Smooth muscle cell (in vitro differentiated cells): ENCODE data around the gene AHCTF1. TPM values are rescaled to one million over a fixed set of nuclear protein-coding genes. Genes with fewer than 3 reads are reported as not detected.
A peak's percentile ranks its signal among the peaks of the same experiment; 100 is the strongest.

Experiments used
- DNase-seq: peaks from one replicate; lab custom pipeline; 2025; ENCODE audit not compliant: unreplicated experiment; lab: John Stamatoyannopoulos, UW
- H2AFZ ChIP-seq: fragments of 200-600 bp; sonication (generic); 2 replicates; pipeline ENCODE4 v1.6.0; 2016; ENCODE audit warnings: antibody characterized with exemption, low read depth, mild to moderate bottlenecking
- H3F3A ChIP-seq: fragments of 200-600 bp; sonication (generic); 2 replicates; pipeline ENCODE4 v1.6.0; 2017; ENCODE audit warnings: antibody characterized with exemption, low read depth
- H3K27ac ChIP-seq: fragments of 200-600 bp; sonication (generic); 2 replicates; pipeline ENCODE4 v1.5.1; 2016; ENCODE audit warnings: low read depth, mild to moderate bottlenecking
- H3K27me3 ChIP-seq: fragments of 200-600 bp; sonication (generic); 2 replicates; pipeline ENCODE4 v1.6.1; 2016; ENCODE audit warnings: low read depth, mild to moderate bottlenecking
- H3K36me3 ChIP-seq: fragments of 200-600 bp; sonication (generic); 2 replicates; pipeline ENCODE4 v1.5.1; 2016; ENCODE audit warnings: low read depth
- H3K4me1 ChIP-seq: fragments of 200-600 bp; sonication (generic); 2 replicates; pipeline ENCODE4 v1.5.1; 2016; ENCODE audit warnings: low read depth
- H3K4me2 ChIP-seq: fragments of 200-600 bp; sonication (generic); 2 replicates; pipeline ENCODE4 v1.6.0; 2016; ENCODE audit warnings: mild to moderate bottlenecking
- H3K4me3 ChIP-seq: fragments of 200-600 bp; sonication (generic); 2 replicates; pipeline ENCODE4 v1.5.1; 2016; ENCODE audit warnings: mild to moderate bottlenecking
- H3K79me2 ChIP-seq: fragments of 200-600 bp; sonication (generic); 2 replicates; pipeline ENCODE4 v1.6.0; 2016; ENCODE audit warnings: low read depth, mild to moderate bottlenecking
- H3K9ac ChIP-seq: fragments of 200-600 bp; sonication (generic); 2 replicates; pipeline ENCODE4 v1.6.0; 2016; ENCODE audit warnings: low read depth
- H3K9me3 ChIP-seq: fragments of 200-600 bp; sonication (generic); replicated peaks from 2 replicates; pipeline ENCODE4 v1.5.1; 2016; ENCODE audit warnings: low read depth
- H4K20me1 ChIP-seq: fragments of 200-600 bp; sonication (generic); 2 replicates; pipeline ENCODE4 v1.6.0; 2016; ENCODE audit warnings: low read depth
- WGBS: methylation state at CpG from one replicate; pipeline ENCODE4 v1.1.7; 2016; ENCODE audit warnings: low lambda C conversion rate; 5-methylcytosine and 5-hydroxymethylcytosine counted together
- polyA plus RNA-seq: library from polyadenylated mRNA; unstranded; fragments of >200 nt; fragmentation: Nextera tagmentation; extraction: Ambion mirVana; gene quantifications from 2 replicates; pipeline ENCODE4 v1.2.1, GENCODE V29; 2016
- total RNA-seq: library from RNA; depleted of rRNA; stranded (reverse); fragments of >200 nt; gene quantifications from 2 replicates; pipeline ENCODE4 v1.2.3, GENCODE V29; 2014
- TF ChIP-seq, protein P1 (sequence below): fragments of 200-600 bp; sonication (generic); IDR thresholded peaks from 2 replicates; pipeline ENCODE4 v1.5.1; 2017; ENCODE audit warnings: borderline replicate concordance, mild to moderate bottlenecking, antibody characterized with exemption; ENCODE audit not compliant: insufficient read depth, poor library complexity, severe bottlenecking

AHCTF1 gene
- total and polyA plus RNA-seq, 2 experiments from 2014 or later: 7.2 to 34.0 TPM

GRCh38 chr1:246797157-246797556, 134.6 kb downstream of the AHCTF1 start:
- H3K4me3 ChIP-seq: no peak overlapping the region
- no peaks in the 10 kb centered on the region for H3K27me3 ChIP-seq
- no peaks in the 10 kb centered on the region for H3K4me1 ChIP-seq
- H3K27ac ChIP-seq: no peak overlapping the region
- no peak overlapping the region for H3K4me2 ChIP-seq
- H2AFZ ChIP-seq: no peak overlapping the region
- H3F3A ChIP-seq: no peaks in the 10 kb centered on the region
- H3K9me3 ChIP-seq: no peaks in the 10 kb centered on the region
- H3K79me2 ChIP-seq: no peaks in the 10 kb centered on the region
- no peak overlapping the region for H3K9ac ChIP-seq
- 93% methylated on average over 8 of the region's 8 CpGs for WGBS
- DNase-seq: no peak
- H4K20me1 ChIP-seq: no peaks in the 10 kb centered on the region
- H3K36me3 ChIP-seq: no peaks in the 10 kb centered on the region
- TF ChIP-seq, protein P1, sequence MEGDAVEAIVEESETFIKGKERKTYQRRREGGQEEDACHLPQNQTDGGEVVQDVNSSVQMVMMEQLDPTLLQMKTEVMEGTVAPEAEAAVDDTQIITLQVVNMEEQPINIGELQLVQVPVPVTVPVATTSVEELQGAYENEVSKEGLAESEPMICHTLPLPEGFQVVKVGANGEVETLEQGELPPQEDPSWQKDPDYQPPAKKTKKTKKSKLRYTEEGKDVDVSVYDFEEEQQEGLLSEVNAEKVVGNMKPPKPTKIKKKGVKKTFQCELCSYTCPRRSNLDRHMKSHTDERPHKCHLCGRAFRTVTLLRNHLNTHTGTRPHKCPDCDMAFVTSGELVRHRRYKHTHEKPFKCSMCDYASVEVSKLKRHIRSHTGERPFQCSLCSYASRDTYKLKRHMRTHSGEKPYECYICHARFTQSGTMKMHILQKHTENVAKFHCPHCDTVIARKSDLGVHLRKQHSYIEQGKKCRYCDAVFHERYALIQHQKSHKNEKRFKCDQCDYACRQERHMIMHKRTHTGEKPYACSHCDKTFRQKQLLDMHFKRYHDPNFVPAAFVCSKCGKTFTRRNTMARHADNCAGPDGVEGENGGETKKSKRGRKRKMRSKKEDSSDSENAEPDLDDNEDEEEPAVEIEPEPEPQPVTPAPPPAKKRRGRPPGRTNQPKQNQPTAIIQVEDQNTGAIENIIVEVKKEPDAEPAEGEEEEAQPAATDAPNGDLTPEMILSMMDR: no peak

- no peaks in the 10 kb centered on the region for H4K20me1 ChIP-seq
- H3K9ac ChIP-seq: no peak overlapping the region
- no peak overlapping the region for H2AFZ ChIP-seq
- 94% methylated on average over 30 of the region's 30 CpGs for WGBS
- TF ChIP-seq, protein P1: no peak
- no peaks in the 10 kb centered on the region for H3K79me2 ChIP-seq
- no peaks in the 10 kb centered on the region for H3K27me3 ChIP-seq
- no peaks in the 10 kb centered on the region for H3K36me3 ChIP-seq
- no peaks in the 10 kb centered on the region for H3K9me3 ChIP-seq
- no peaks in the 10 kb centered on the region for H3F3A ChIP-seq
- H3K4me2 ChIP-seq: no peak overlapping the region
- DNase-seq: no peak
- H3K4me3 ChIP-seq: no peak overlapping the region
- H3K27ac ChIP-seq: no peak overlapping the region
- H3K4me1 ChIP-seq: no peaks in the 10 kb centered on the region
Measured at GRCh38 chr1:246795906-246796694, 135.6 kb downstream of the AHCTF1 start.

- H3K9me3 ChIP-seq: no peaks in the 10 kb centered on the region
- H4K20me1 ChIP-seq: no peaks in the 10 kb centered on the region
- H3K36me3 ChIP-seq: no peaks in the 10 kb centered on the region
- no peaks in the 10 kb centered on the region for H3K4me1 ChIP-seq
- H3K27me3 ChIP-seq: no peaks in the 10 kb centered on the region
- H3K4me2 ChIP-seq: peak overlapping the region; percentile 6
- H3F3A ChIP-seq: no peaks in the 10 kb centered on the region
- H3K4me3 ChIP-seq: no peak overlapping the region
- no peak overlapping the region for H3K9ac ChIP-seq
- 74% methylated on average over 27 of the region's 27 CpGs for WGBS
- H2AFZ ChIP-seq: no peak overlapping the region
- TF ChIP-seq, protein P1: no peak
- no peaks in the 10 kb centered on the region for H3K79me2 ChIP-seq
- no peak overlapping the region for H3K27ac ChIP-seq
- DNase-seq: no peak
Measured at GRCh38 chr1:246794828-246795671, 136.7 kb downstream of the AHCTF1 start.
